Keratinocyte (primary cell): ENCODE measurements around the gene FNDC3B. TPM values are rescaled to one million over a fixed set of nuclear protein-coding genes. Genes with fewer than 3 reads are reported as not detected.

Experiments used
- DNase-seq: peaks from one replicate; pipeline ENCODE4 v3.0.0-alpha.2; 2011; ENCODE audit warnings: low read depth, missing footprints, low spot score
- FAIRE-seq: peaks from 2 replicates; lab custom pipeline; 2011; peaks lifted over from hg19 to GRCh38; lab: Jason Lieb, UNC
- H2AFZ ChIP-seq: 2 replicates; pipeline ENCODE4 v1.6.0; 2012; ENCODE audit warnings: low read length, control low read depth, inconsistent platforms; ENCODE audit not compliant: control insufficient read depth
- H3K27ac ChIP-seq: 2 replicates; pipeline ENCODE4 v1.5.1; 2011; ENCODE audit warnings: low read length; ENCODE audit not compliant: control insufficient read depth, insufficient read depth
- H3K27me3 ChIP-seq: 3 replicates; pipeline ENCODE4 v1.6.0; 2011; ENCODE audit warnings: low read length; ENCODE audit not compliant: control insufficient read depth, insufficient read depth; ENCODE audit errors: extremely low read depth
- H3K36me3 ChIP-seq, 2 experiments: 2 replicates in 1 of 2; 3 replicates in 1 of 2; pipeline ENCODE4 v1.5.1; 2011; ENCODE audit warnings: low read length in 2 of 2, mild to moderate bottlenecking in 1 of 2; ENCODE audit not compliant: control insufficient read depth in 2 of 2, insufficient read depth in 2 of 2; ENCODE audit errors: extremely low read depth in 1 of 2
- H3K4me1 ChIP-seq: 3 replicates; pipeline ENCODE4 v1.5.1; 2011; ENCODE audit warnings: low read length; ENCODE audit not compliant: control insufficient read depth, insufficient read depth; ENCODE audit errors: extremely low read depth
- H3K4me2 ChIP-seq: 3 replicates; pipeline ENCODE4 v1.6.0; 2011; ENCODE audit warnings: low read depth, low read length; ENCODE audit not compliant: control insufficient read depth, insufficient read depth; ENCODE audit errors: extremely low read depth
- H3K4me3 ChIP-seq, 3 experiments: fragments of 200-600 bp in 1 of 3; sonication (generic) in 1 of 3; 2 replicates in 2 of 3; 3 replicates in 1 of 3; pipeline ENCODE4 v1.5.1; 2011 to 2016; ENCODE audit warnings: low read length in 3 of 3, mild to moderate bottlenecking in 3 of 3, control low read depth in 2 of 3, inconsistent platforms in 1 of 3, low read depth in 1 of 3, mixed read lengths in 1 of 3, mixed run types in 1 of 3, moderate library complexity in 1 of 3; ENCODE audit not compliant: control insufficient read depth in 2 of 3, insufficient read depth in 2 of 3; ENCODE audit errors: extremely low read depth in 1 of 3
- H3K79me2 ChIP-seq: 2 replicates; pipeline ENCODE4 v1.6.0; 2012; ENCODE audit warnings: low read length; ENCODE audit not compliant: control insufficient read depth, insufficient read depth
- H3K9ac ChIP-seq: 3 replicates; pipeline ENCODE4 v1.6.0; 2011; ENCODE audit warnings: low read length; ENCODE audit not compliant: control insufficient read depth, insufficient read depth; ENCODE audit errors: extremely low read depth
- H3K9me1 ChIP-seq: 3 replicates; pipeline ENCODE4 v1.6.0; 2011; ENCODE audit warnings: low read length; ENCODE audit not compliant: control insufficient read depth, insufficient read depth; ENCODE audit errors: extremely low read depth
- H3K9me3 ChIP-seq: 2 replicates; pipeline ENCODE4 v1.5.1; 2012; ENCODE audit warnings: low read depth, low read length; ENCODE audit not compliant: control insufficient read depth
- H4K20me1 ChIP-seq: 3 replicates; pipeline ENCODE4 v1.6.0; 2011; ENCODE audit warnings: low read length; ENCODE audit not compliant: control insufficient read depth, insufficient read depth; ENCODE audit errors: extremely low read depth
- CTCF ChIP-seq, 3 experiments: IDR thresholded peaks in 1 of 3; conservative IDR thresholded peaks in 1 of 3; optimal IDR thresholded peaks in 1 of 3; 2 replicates in 2 of 3; 3 replicates in 1 of 3; pipeline versions ENCODE3 to v1.5.1; 2011; ENCODE audit warnings: low read length in 3 of 3, mild to moderate bottlenecking in 3 of 3, moderate library complexity in 2 of 3, control low read depth in 1 of 3, inconsistent platforms in 1 of 3; ENCODE audit not compliant: insufficient read depth in 2 of 3; ENCODE audit errors: extremely low read depth in 1 of 3
- EZH2 ChIP-seq: IDR thresholded peaks from one replicate; pipeline ENCODE4 v1.6.1; 2012; ENCODE audit warnings: inconsistent platforms, mild to moderate bottlenecking, low read length, moderate library complexity
- dilution Hi-C: fragments of 300-500 bp; cut with MboI; formaldehyde crosslinking; loops from one replicate; pipeline ENCODE4 v1.7.0; 2020; ENCODE audit warnings: low sequenced_read_pairs; ENCODE audit not compliant: extremely low pct_ligation_motif_present
- polyA plus RNA-seq, 5 experiments: library from polyadenylated mRNA; depleted of rRNA in 3 of 5; stranded (reverse) in 3 of 5; stranded (forward) in 1 of 5; unstranded in 1 of 5; fragments of >200 nt; gene quantifications; 1 replicate in 1 of 5; 2 replicates in 3 of 5; 3 replicates in 1 of 5; pipeline versions ENCODE4 v1.2.1 to v1.2.3, GENCODE V29; 2011 to 2012; ENCODE audit warnings: missing spikeins in 2 of 5, low read depth in 1 of 5, low replicate concordance in 1 of 5

The FNDC3B gene
- polyA plus RNA-seq, 1 donor (not counting 4 experiments of a cell fraction or from before 2014, with no cell fraction given): 31.4 TPM

- DNase-seq (no peak), FAIRE-seq (no peak)
- Histone ChIP-seq H3K79me2 (peaks cover 94% of the 10 kb centered on the region), H3K4me1 (no peaks in the 10 kb centered on the region), H3K9ac (no peak overlapping the region), H3K27me3 (no peaks in the 10 kb centered on the region), H3K27ac (no peak overlapping the region), H3K4me3 (no peak overlapping the region), H4K20me1 (peaks cover 4% of the 10 kb centered on the region), H3K4me2 (no peak overlapping the region), H3K9me1 (no peaks in the 10 kb centered on the region), H3K9me3 (no peaks in the 10 kb centered on the region), H3K36me3 (peaks cover 3 to 4% of the 10 kb centered on the region in 2 experiments), H2AFZ (no peak overlapping the region)
- dilution Hi-C loops: no loop called here
- TF ChIP-seq CTCF (optimal IDR thresholded peaks at IDR 0.05 in 1 of 3, IDR thresholded peaks at IDR 0.05 in 1 of 3, conservative IDR thresholded peaks at IDR 0.05 in 1 of 3; ENCODE audit: extremely low read depth in 1 of 3, insufficient read depth in 2 of 3, low read length in 3 of 3) (no peak), EZH2 (no peak)
Observed at GRCh38 chr3:172074032-172074431, 34.7 kb downstream of the FNDC3B start.

- no peaks in the 10 kb centered on the region for H3K9me3 ChIP-seq
- no peak overlapping the region for H3K4me3 ChIP-seq
- DNase-seq (no peak), FAIRE-seq (no peak)
- no peak for TF ChIP-seq CTCF (optimal IDR thresholded peaks at IDR 0.05 in 1 of 3, IDR thresholded peaks at IDR 0.05 in 1 of 3, conservative IDR thresholded peaks at IDR 0.05 in 1 of 3; ENCODE audit: extremely low read depth in 1 of 3, insufficient read depth in 2 of 3, low read length in 3 of 3)
- no peak for TF ChIP-seq EZH2
- H3K9ac ChIP-seq: no peak overlapping the region
- peaks cover 4 to 5% of the 10 kb centered on the region in 2 experiments for H3K36me3 ChIP-seq
- H3K9me1 ChIP-seq: no peaks in the 10 kb centered on the region
- H3K79me2 ChIP-seq: peaks cover 95% of the 10 kb centered on the region
- dilution Hi-C loops: no loop called here
- H3K27me3 ChIP-seq: no peaks in the 10 kb centered on the region
- H2AFZ ChIP-seq: no peak overlapping the region
- no peak overlapping the region for H3K4me2 ChIP-seq
- H3K4me1 ChIP-seq: no peaks in the 10 kb centered on the region
- no peak overlapping the region for H3K27ac ChIP-seq
- peaks cover 4% of the 10 kb centered on the region for H4K20me1 ChIP-seq
Observed at GRCh38 chr3:172074586-172074985, 35.2 kb downstream of the FNDC3B start.
